ENCODE data around the gene TRIM2. TPM values are rescaled to one million over a fixed set of nuclear protein-coding genes. Genes with fewer than 3 reads are reported as not detected.

TRIM2 gene
- total RNA-seq, 1 donor, result 78.5 TPM

DNA sequence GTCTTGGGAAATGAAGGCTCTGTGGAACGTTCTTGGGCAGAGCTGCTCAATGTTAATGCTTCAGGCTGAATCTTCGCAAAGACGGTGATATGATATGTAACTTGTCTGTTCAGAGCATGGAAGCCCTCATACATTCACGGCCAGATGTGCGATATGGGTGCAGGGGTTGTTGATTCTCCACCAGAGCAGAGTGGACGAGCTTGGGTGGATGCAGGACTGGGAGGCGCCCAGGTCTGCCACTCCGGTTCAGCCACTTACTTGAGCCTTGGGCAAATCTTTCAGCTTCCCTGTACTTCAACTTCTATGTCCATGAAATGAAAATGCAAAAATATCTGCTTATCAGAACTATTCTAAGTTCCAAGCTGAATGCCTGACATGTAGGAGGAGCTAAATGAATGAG is 92.9 kb downstream of the TRIM2 start:
- no peak for DNase-seq (ENCODE audit: low read depth)
- no peak overlapping the region for H3K4me3 ChIP-seq (ENCODE audit: low read depth, low read length)

DNA sequence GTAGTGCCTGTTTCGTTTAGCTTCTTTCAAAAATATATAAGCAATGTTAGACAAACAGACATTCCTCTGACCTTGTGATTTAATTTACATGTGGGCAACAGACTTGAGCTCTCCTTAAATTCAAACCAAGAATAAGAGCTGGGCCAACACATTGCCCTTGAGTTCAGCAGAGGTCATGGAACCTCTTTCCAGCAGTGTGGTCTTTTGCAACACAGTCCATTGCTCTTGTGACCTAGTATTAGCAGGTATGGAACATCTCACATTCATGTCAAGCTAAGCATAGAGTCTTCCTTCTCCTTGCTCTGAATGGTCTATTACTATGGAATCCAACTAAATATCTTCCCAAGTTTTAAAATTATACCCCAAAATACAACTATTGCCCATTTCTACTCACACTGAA is 106.5 kb downstream of the TRIM2 start:
- no peak overlapping the region for H3K4me3 ChIP-seq (ENCODE audit: low read depth, low read length)
- no peak for DNase-seq (ENCODE audit: low read depth)
- TF ChIP-seq, protein P1, sequence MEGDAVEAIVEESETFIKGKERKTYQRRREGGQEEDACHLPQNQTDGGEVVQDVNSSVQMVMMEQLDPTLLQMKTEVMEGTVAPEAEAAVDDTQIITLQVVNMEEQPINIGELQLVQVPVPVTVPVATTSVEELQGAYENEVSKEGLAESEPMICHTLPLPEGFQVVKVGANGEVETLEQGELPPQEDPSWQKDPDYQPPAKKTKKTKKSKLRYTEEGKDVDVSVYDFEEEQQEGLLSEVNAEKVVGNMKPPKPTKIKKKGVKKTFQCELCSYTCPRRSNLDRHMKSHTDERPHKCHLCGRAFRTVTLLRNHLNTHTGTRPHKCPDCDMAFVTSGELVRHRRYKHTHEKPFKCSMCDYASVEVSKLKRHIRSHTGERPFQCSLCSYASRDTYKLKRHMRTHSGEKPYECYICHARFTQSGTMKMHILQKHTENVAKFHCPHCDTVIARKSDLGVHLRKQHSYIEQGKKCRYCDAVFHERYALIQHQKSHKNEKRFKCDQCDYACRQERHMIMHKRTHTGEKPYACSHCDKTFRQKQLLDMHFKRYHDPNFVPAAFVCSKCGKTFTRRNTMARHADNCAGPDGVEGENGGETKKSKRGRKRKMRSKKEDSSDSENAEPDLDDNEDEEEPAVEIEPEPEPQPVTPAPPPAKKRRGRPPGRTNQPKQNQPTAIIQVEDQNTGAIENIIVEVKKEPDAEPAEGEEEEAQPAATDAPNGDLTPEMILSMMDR (IDR thresholded peaks at IDR 0.05; ENCODE audit: insufficient read depth, low read length), result no peak

More for the DNA sequence above, 92.9 kb downstream of the TRIM2 start:
- TF ChIP-seq, protein P1 (IDR thresholded peaks at IDR 0.05; ENCODE audit: insufficient read depth, low read length), result no peak

DNA sequence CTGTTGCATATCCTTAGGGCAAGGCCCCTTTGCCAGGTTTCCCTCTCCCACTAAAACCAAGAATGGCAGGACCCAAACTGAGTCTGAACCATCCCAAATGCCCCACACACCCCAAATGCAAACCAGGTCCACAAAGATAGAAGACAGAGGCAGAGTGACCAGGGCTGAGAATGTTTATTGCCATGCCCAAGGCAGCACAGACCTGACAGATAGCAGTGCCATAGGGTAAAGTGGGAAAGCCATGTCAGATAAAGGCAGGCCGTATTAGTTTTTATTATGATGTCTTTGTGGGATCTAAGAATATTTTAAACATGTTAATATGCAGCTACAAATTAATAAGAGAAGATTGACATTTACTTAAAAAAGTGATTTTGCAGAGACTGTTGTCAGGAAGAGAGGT is 110.7 kb downstream of the TRIM2 start:
- TF ChIP-seq, protein P1 (IDR thresholded peaks at IDR 0.05; ENCODE audit: insufficient read depth, low read length), result no peak
- no peak overlapping the region for H3K4me3 ChIP-seq (ENCODE audit: low read depth, low read length)
- no peak for DNase-seq (ENCODE audit: low read depth)

DNA sequence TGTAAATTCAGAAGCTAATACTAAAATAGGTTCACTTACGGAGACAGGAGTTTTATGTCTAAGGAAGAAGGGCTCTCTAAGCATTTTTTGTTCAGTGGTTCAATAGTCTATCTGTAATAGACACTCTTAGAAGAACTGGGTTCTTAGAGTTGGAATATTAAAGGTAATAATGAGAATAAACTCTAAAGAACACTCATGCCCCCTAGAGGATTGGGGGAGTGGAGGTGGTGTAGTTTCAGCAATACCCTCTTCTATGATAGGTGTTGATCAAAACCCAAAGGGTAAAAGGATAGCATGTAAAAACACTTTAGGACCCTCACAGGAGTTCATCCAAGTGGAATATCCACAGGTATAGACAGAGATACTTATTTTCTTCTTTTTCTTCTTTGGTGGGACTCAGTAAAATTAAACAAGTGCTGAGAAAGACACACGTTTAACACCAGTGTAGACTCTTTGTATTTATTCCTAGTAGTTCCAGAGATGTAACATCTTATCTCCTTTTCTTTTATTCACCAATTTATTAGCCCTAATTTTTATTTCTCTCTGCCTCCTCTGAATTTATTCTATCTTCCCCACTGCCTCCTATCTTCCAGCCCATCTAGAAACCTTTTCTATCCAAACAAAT is 114.6 kb downstream of the TRIM2 start:
- H3K4me3 ChIP-seq (ENCODE audit: low read depth, low read length), result no peak overlapping the region
- TF ChIP-seq, protein P1 (IDR thresholded peaks at IDR 0.05; ENCODE audit: insufficient read depth, low read length), result peak; percentile 79
- DNase-seq (ENCODE audit: low read depth), result peak; percentile 73

DNA sequence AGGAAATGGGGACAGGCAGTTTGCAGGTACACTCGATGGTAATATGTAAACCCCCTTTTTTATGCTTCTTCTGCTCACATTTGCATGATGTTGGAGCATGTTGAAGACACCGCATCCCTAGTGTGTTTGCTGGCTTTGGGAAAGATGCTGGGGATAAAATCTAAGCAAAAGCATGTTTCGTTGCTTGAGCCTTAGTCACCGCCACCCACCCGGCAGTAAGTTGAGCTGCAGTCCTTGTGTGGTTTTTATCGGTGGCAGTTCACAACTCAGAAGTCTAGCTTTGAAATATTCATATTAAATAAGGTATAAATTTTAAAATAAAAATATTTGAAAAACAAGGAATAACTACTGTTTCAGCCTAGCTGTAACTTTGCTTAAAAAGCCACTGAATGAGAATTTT is 118.5 kb downstream of the TRIM2 start:
- no peak overlapping the region for H3K4me3 ChIP-seq (ENCODE audit: low read depth, low read length)

DNA sequence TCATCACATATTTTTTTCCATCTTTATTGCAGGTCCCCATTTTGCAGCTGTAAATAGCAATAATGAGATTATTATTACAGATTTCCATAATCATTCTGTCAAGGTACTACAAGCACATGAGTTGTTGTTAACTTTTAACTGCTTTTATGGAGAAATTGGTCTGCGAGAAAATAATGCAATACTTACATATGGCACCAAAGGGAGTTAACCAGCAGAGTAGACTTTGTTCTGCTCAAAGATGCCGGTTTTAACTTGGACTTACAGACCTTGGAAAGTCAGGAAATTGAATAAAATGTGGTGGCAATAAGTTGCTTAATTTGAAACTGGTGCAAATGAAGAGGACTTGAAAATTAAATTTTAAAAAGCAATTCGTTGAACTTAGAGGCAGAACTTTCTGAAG is 119.8 kb downstream of the TRIM2 start:
- TF ChIP-seq, protein P1 (IDR thresholded peaks at IDR 0.05; ENCODE audit: insufficient read depth, low read length), result no peak
- no peak for DNase-seq (ENCODE audit: low read depth)
- H3K4me3 ChIP-seq (ENCODE audit: low read depth, low read length), result no peak overlapping the region

More for the DNA sequence above, 118.5 kb downstream of the TRIM2 start:
- TF ChIP-seq, protein P1 (IDR thresholded peaks at IDR 0.05; ENCODE audit: insufficient read depth, low read length), result no peak
- DNase-seq (ENCODE audit: low read depth), result no peak

DNA sequence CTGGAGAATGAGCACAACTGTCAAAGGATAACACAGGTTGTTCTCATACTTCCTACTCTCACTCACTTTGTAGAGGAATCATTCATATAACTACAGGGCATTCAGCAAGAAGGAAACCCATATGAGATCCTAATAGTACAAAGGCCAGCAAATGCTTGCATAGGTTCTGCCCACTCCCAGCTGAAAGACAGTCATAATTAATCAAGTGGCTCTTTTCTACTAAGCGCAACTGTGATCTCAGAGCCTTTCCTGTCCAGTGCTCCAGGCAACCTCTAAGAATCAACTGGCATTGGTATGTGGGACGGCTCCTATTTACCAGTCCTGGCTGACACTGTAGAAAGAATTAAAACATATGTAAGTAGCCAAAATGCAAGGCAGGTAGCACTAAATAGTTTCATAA is 121.3 kb downstream of the TRIM2 start:
- H3K4me3 ChIP-seq (ENCODE audit: low read depth, low read length), result no peak overlapping the region
- DNase-seq (ENCODE audit: low read depth), result no peak
- TF ChIP-seq, protein P1 (IDR thresholded peaks at IDR 0.05; ENCODE audit: insufficient read depth, low read length), result no peak

Measured in fibroblast of the aortic adventitia (primary cell).